GM12872 (cell line): ENCODE measurements around the gene HCRTR1.

ENCODE experiments used
- TF ChIP-seq, protein P1 (sequence below): IDR thresholded peaks from 3 replicates; pipeline ENCODE4 v1.5.1; 2011; ENCODE audit warnings: low read depth, mild to moderate bottlenecking, low read length, moderate library complexity; ENCODE audit not compliant: insufficient read depth

The HCRTR1 gene

GRCh38 chr1:31588751-31589515 is 28.6 kb upstream of the HCRTR1 start:
- TF ChIP-seq, protein P1, sequence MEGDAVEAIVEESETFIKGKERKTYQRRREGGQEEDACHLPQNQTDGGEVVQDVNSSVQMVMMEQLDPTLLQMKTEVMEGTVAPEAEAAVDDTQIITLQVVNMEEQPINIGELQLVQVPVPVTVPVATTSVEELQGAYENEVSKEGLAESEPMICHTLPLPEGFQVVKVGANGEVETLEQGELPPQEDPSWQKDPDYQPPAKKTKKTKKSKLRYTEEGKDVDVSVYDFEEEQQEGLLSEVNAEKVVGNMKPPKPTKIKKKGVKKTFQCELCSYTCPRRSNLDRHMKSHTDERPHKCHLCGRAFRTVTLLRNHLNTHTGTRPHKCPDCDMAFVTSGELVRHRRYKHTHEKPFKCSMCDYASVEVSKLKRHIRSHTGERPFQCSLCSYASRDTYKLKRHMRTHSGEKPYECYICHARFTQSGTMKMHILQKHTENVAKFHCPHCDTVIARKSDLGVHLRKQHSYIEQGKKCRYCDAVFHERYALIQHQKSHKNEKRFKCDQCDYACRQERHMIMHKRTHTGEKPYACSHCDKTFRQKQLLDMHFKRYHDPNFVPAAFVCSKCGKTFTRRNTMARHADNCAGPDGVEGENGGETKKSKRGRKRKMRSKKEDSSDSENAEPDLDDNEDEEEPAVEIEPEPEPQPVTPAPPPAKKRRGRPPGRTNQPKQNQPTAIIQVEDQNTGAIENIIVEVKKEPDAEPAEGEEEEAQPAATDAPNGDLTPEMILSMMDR: no peak

DNA sequence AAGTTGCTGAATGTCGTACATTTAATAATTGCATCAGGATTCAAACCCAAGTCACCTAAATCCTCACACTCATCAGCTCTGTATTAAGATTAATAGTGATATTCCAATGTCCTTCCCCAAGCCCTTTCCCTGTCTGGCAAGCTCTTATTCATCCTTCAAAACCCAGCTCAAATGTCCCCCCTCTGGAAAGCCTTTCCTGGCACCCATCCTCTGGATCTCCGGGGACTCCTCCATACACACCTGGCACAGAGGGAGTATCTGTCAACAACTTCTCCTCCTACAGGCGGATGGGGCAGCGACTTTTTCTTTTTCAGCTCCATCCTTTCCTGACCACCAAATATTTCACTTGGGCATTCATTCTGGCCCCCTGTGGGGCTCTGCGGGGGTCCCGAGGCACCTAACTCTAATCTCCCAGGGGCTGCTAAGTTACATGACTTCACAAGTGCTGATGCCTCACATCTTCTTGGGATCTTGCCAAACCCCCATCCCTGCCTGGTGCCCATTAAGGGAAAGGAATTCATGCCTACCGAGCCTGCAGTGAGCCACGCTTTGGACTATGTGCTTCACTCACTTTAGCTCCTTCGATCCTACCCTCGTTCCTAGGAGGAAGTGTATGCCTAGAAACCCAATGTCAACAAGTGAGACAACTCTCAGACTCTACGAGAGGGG is 25.9 kb upstream of the HCRTR1 start:
- TF ChIP-seq, protein P1: no peak

DNA sequence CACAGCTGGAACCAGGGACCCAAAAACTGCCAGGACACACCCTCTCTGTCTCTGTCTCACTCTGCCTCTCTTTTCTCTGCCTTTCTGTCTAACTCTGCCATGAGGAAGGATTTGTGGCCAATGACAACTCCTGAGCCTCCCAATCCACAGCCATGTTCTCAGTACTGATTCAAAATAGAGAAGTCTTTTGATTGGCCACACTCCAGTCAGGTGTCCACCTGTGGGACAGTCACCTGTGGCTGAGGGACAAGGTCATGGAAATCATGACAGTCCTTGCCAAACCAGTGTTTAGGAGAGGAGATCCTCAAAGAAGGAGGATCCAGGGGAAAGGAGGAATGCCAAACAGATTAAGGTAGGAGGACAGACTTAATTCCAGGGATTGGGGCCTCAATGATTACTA is 25.4 kb upstream of the HCRTR1 start:
- TF ChIP-seq, protein P1: no peak

DNA sequence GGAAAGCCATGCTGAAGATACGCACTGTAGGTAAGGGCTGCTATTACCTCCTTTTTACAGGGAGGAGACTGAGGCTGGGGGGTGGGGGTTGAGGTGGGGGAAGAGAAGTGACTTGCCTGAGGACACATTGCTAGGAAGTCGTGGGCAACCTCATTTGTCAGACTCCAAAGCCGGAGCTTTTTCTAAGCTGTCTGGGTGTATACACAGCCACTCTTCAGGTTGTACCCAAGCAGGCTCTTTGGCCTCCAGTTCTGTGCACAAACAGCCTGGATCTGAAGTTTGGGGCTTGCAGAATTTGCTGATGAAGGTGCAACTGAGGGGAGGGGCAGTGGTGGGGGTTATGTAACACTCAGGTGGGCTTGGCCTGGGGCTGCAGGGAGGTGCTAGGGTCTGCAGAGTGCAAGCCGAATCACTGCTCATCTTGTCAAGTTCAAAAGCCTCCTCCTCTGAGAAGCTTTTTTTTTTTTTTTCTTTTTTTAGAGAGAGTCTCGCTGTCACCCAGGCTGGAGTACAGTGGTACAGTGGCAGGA is 24.3 kb upstream of the HCRTR1 start:
- TF ChIP-seq, protein P1: no peak

GRCh38 chr1:31593770-31594632 is 23.5 kb upstream of the HCRTR1 start:
- TF ChIP-seq, protein P1: peak; percentile 98

GRCh38 chr1:31595836-31596736 is 21.4 kb upstream of the HCRTR1 start:
- TF ChIP-seq, protein P1: no peak
